NCI-H2029 treated with DMSO at 0.1 percent for 48 hours (cell line): ENCODE measurements around the gene MSANTD1.

Experiments
- DNase-seq: peaks from one replicate; lab custom pipeline; 2025; lab: John Stamatoyannopoulos, UW

MSANTD1 gene

GRCh38 chr4:3233391-3234071, 15.4 kb upstream of the MSANTD1 start:
- no peak for DNase-seq

GRCh38 chr4:3234171-3235029, 14.6 kb upstream of the MSANTD1 start:
- no peak for DNase-seq

- DNase-seq: no peak
These were observed 14.0 kb upstream of the MSANTD1 start for GRCh38 chr4:3235030-3235345.

GRCh38 chr4:3235581-3235980, 13.4 kb upstream of the MSANTD1 start:
- no peak for DNase-seq

GRCh38 chr4:3236326-3236878, 12.6 kb upstream of the MSANTD1 start:
- no peak for DNase-seq

GRCh38 chr4:3237266-3237665, 11.7 kb upstream of the MSANTD1 start:
- DNase-seq: no peak

GRCh38 chr4:3237712-3238560, 11.0 kb upstream of the MSANTD1 start:
- DNase-seq: no peak

GRCh38 chr4:3238721-3239120, 10.2 kb upstream of the MSANTD1 start:
- DNase-seq: no peak

- no peak for DNase-seq
These were observed 9.7 kb upstream of the MSANTD1 start for GRCh38 chr4:3239303-3239702.

GRCh38 chr4:3239998-3240920, 8.7 kb upstream of the MSANTD1 start:
- no peak for DNase-seq

- no peak for DNase-seq
These were observed 7.9 kb upstream of the MSANTD1 start for GRCh38 chr4:3240936-3241522.

- no peak for DNase-seq
These were observed 6.9 kb upstream of the MSANTD1 start for GRCh38 chr4:3241898-3242524.

- DNase-seq: no peak
These were observed 5.7 kb upstream of the MSANTD1 start for GRCh38 chr4:3243136-3243780.

GRCh38 chr4:3244002-3244401, 5.0 kb upstream of the MSANTD1 start:
- DNase-seq: no peak

GRCh38 chr4:3244747-3245146, 4.2 kb upstream of the MSANTD1 start:
- no peak for DNase-seq

GRCh38 chr4:3245676-3246075, 3.3 kb upstream of the MSANTD1 start:
- no peak for DNase-seq

GRCh38 chr4:3246458-3247398, 2.2 kb upstream of the MSANTD1 start:
- no peak for DNase-seq

- no peak for DNase-seq
These were observed 1.4 kb upstream of the MSANTD1 start for GRCh38 chr4:3247399-3248177.
